Adrenal gland (tissue), 5 donors: ENCODE results near the gene BARHL2.

Experiments
- POLR2A ChIP-seq, 2 donors: fragments of 450-650 bp; IDR thresholded peaks; one replicate each; pipeline ENCODE4 v1.6.1; 2017; ENCODE audit warnings: antibody characterized with exemption in 2 of 2, mild to moderate bottlenecking in 2 of 2, moderate library complexity in 1 of 2
- TF ChIP-seq, protein P1 (sequence below), 6 experiments: fragments of 450-650 bp in 4 of 6; fragments of 200-600 bp in 2 of 6; sonication (generic) in 1 of 6; IDR thresholded peaks; 1 replicate in 5 of 6; 2 replicates in 1 of 6; pipeline versions ENCODE4 v1.5.1 to v1.8.0; 2016 to 2021; ENCODE audit warnings: antibody characterized with exemption in 6 of 6, mild to moderate bottlenecking in 2 of 6, moderate library complexity in 1 of 6
- donor health status: DM: no; HTN: no; CAD: no.

DNA sequence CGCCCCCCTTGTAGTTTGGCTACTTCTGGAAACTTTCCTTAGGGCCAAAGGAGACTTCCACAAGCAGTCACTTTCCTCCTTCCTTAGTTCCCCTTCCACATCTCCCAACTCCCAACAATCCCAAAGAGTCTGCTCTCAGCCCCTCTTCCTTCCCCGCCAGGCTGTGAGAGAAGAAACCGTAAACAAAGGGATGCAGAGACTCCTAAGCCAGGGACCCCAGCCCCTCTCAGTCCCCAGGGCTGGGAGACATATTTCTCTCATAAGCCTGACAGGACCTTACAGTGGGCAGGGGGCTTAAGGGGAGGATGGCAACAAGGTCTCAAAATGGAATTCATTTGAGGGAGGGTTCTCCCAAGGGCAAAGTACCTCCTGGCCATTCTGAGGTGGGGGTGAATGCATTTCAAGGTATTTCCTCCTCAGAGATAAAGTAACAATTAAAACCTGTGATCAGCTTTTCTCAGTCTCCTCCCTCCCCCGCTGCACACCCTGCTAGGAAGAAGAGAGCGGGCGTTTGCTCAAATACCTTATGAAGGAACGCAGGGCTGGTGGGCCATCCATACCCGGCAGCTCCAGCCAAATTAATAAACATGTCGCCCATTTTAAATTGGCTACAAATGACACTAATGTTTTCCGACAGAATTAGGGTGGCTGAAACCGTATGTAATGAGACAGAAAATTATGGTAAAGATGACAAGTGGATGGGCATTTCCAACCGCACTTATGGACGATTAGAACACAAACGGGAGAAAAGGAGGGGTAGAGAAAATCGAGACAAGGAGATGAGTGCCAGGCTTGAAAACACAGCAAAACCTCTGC, 4.0 kb downstream of the BARHL2 start:
- TF ChIP-seq, protein P1, sequence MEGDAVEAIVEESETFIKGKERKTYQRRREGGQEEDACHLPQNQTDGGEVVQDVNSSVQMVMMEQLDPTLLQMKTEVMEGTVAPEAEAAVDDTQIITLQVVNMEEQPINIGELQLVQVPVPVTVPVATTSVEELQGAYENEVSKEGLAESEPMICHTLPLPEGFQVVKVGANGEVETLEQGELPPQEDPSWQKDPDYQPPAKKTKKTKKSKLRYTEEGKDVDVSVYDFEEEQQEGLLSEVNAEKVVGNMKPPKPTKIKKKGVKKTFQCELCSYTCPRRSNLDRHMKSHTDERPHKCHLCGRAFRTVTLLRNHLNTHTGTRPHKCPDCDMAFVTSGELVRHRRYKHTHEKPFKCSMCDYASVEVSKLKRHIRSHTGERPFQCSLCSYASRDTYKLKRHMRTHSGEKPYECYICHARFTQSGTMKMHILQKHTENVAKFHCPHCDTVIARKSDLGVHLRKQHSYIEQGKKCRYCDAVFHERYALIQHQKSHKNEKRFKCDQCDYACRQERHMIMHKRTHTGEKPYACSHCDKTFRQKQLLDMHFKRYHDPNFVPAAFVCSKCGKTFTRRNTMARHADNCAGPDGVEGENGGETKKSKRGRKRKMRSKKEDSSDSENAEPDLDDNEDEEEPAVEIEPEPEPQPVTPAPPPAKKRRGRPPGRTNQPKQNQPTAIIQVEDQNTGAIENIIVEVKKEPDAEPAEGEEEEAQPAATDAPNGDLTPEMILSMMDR (IDR thresholded peaks at IDR 0.05), result no peak
- no peak for TF ChIP-seq POLR2A (IDR thresholded peaks at IDR 0.05)
